ENCODE data around the gene ZMYND10.

ZMYND10 gene

DNA sequence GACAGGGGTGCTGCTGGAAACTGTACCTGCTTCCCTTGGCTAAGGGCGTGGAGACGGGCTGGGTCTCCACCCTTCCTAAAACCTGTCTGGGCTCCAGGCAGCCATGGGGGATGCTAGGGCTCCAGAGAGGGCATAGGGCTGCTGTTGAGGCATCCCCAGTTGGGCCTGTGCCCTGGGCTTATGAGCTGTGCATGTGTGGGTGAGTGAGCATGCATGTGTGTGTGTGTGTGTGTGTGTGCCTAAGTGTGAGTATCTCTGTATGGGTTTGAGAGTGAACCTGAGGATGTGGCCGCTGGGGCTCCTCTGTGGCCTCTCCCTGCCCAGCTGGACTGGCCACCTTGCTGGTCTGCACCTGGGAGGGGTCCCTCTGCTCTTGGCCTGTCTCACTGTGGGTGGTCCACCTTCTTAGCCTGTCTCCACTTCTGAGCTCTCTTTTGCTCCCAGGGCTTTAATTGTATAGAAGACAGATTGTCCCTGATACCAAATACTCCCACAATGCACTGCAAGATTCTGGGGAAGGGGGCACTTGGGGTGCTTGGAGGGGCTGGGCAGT lies 25.7 kb upstream of the ZMYND10 start:
- TF ChIP-seq, protein P1, sequence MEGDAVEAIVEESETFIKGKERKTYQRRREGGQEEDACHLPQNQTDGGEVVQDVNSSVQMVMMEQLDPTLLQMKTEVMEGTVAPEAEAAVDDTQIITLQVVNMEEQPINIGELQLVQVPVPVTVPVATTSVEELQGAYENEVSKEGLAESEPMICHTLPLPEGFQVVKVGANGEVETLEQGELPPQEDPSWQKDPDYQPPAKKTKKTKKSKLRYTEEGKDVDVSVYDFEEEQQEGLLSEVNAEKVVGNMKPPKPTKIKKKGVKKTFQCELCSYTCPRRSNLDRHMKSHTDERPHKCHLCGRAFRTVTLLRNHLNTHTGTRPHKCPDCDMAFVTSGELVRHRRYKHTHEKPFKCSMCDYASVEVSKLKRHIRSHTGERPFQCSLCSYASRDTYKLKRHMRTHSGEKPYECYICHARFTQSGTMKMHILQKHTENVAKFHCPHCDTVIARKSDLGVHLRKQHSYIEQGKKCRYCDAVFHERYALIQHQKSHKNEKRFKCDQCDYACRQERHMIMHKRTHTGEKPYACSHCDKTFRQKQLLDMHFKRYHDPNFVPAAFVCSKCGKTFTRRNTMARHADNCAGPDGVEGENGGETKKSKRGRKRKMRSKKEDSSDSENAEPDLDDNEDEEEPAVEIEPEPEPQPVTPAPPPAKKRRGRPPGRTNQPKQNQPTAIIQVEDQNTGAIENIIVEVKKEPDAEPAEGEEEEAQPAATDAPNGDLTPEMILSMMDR (IDR thresholded peaks at IDR 0.05; ENCODE audit: low read length, missing control alignments) = no peak
- H3K4me3 ChIP-seq (replicated peaks; ENCODE audit: low read depth, low read length) = no peak overlapping the region
- peak; percentile 23 for DNase-seq (ENCODE audit: low read depth)

GRCh38 chr3:50370594-50370993 lies 25.1 kb upstream of the ZMYND10 start:
- peak; percentile 54 for DNase-seq (ENCODE audit: low read depth)
- no peak overlapping the region for H3K4me3 ChIP-seq (replicated peaks; ENCODE audit: low read depth, low read length)
- TF ChIP-seq, protein P1 (IDR thresholded peaks at IDR 0.05; ENCODE audit: low read length, missing control alignments) = peak; percentile 15

- no peak overlapping the region for H3K4me3 ChIP-seq (replicated peaks; ENCODE audit: low read depth, low read length)
- DNase-seq (ENCODE audit: low read depth) = no peak
- TF ChIP-seq, protein P1 (IDR thresholded peaks at IDR 0.05; ENCODE audit: low read length, missing control alignments) = no peak
Measured at GRCh38 chr3:50369012-50369670, 23.6 kb upstream of the ZMYND10 start.

- TF ChIP-seq, protein P1 (IDR thresholded peaks at IDR 0.05; ENCODE audit: low read length, missing control alignments) = no peak
- no peak overlapping the region for H3K4me3 ChIP-seq (replicated peaks; ENCODE audit: low read depth, low read length)
- no peak for DNase-seq (ENCODE audit: low read depth)
Measured at GRCh38 chr3:50365842-50366220, 20.3 kb upstream of the ZMYND10 start.

DNA sequence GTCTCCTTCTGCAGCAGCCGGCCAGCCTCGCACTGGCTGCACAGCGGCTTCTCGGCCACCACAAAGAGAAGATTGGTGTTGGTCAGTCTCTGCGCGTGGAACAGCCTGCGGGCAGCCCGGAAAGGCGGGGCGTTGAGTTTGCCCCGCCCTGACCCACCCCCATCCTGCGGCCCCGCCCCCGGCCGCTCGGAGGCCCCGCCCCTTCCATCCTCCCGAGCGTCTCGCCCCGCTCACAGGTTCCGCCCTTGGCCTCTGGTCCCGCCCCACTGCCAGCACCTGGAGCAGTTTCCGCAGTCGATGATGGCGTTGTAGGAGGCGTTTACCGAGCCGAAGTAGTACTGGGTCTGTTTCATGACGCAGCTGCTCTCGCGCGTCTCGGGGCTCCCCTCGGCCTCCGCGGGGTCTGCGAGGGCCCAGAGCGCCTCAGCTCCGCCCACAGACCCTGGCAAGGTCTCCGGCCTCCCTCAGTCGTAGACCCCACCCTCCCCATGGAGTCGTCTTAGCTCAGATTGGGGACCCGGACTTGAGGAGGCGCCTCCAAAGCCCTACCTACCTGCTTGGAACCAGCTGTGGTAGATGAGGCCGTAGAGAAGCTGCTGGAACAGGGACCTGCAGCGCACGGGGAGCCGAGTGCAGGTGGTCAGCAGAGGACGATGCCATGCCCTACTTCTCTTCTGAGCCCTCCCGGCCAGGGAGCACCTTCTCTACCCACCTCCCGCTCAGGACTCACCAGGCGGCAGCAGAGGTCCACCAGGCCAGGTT lies 19.7 kb upstream of the ZMYND10 start:
- peak; percentile 67 for DNase-seq (ENCODE audit: low read depth)
- peak overlapping the region; percentile 49 for H3K4me3 ChIP-seq (replicated peaks; ENCODE audit: low read depth, low read length)
- TF ChIP-seq, protein P1 (IDR thresholded peaks at IDR 0.05; ENCODE audit: low read length, missing control alignments) = no peak

- TF ChIP-seq, protein P1 (IDR thresholded peaks at IDR 0.05; ENCODE audit: low read length, missing control alignments) = no peak
- DNase-seq (ENCODE audit: low read depth) = peak; percentile 17
- peak overlapping the region; percentile 49 for H3K4me3 ChIP-seq (replicated peaks; ENCODE audit: low read depth, low read length)
Measured at GRCh38 chr3:50364573-50365079, 19.1 kb upstream of the ZMYND10 start.
